ENCODE measurements around the gene CAST. TPM values are rescaled to one million over a fixed set of nuclear protein-coding genes. Genes with fewer than 3 reads are reported as not detected.
A peak's percentile ranks its signal among the peaks of the same experiment; 100 is the strongest.

Gene CAST
- total RNA-seq, 2 donors from 2014 or later: 251 to 256 TPM

- H3K27ac ChIP-seq: no peak overlapping the region
- H3K9me3 ChIP-seq: no peaks in the 10 kb centered on the region
- H3K4me3 ChIP-seq: no peak overlapping the region
- H3K4me1 ChIP-seq (replicated peaks): no peaks in the 10 kb centered on the region
- H3K36me3 ChIP-seq: no peaks in the 10 kb centered on the region
- DNase-seq (ENCODE audit: low spot score): no peak
- TF ChIP-seq POLR2AphosphoS5 (IDR thresholded peaks at IDR 0.05): no peak
- no peak for TF ChIP-seq CTCF (IDR thresholded peaks at IDR 0.05)
- TF ChIP-seq POLR2A (IDR thresholded peaks at IDR 0.05): no peak
- no peaks in the 10 kb centered on the region for H3K27me3 ChIP-seq (replicated peaks; ENCODE audit: insufficient read depth)
- intact Hi-C loops (cut with DNase I): loop anchor here (5.0 to 10.0 kb wide), 3 partner anchors 37 to 545 kb away; no protein-coding TSS in a partner anchor
- WGBS: 95% methylated on average over 2 of the region's 2 CpGs
These were observed 42.2 kb upstream of the CAST start for GRCh38 chr5:96619946-96620345.

GRCh38 chr5:96624596-96624995 is 37.6 kb upstream of the CAST start:
- H3K27ac ChIP-seq: no peak overlapping the region
- peaks cover 2% of the 10 kb centered on the region for H3K4me1 ChIP-seq (replicated peaks)
- H3K9me3 ChIP-seq: no peaks in the 10 kb centered on the region
- no peak overlapping the region for H3K4me3 ChIP-seq
- no peaks in the 10 kb centered on the region for H3K36me3 ChIP-seq
- WGBS: 46% methylated on average over 3 of the region's 3 CpGs
- no peaks in the 10 kb centered on the region for H3K27me3 ChIP-seq (replicated peaks; ENCODE audit: insufficient read depth)
- no peak for DNase-seq (ENCODE audit: low spot score)
- intact Hi-C loops (cut with DNase I): loop anchor here (5.0 kb wide), 1 partner anchor 33 kb away; no protein-coding TSS in a partner anchor
- TF ChIP-seq CTCF (IDR thresholded peaks at IDR 0.05) (no peak), POLR2AphosphoS5 (IDR thresholded peaks at IDR 0.05) (no peak), POLR2A (IDR thresholded peaks at IDR 0.05) (no peak)

GRCh38 chr5:96625365-96625764 is 36.8 kb upstream of the CAST start:
- WGBS: 85% methylated on average over 2 of the region's 2 CpGs
- Histone ChIP-seq H3K36me3 (no peaks in the 10 kb centered on the region), H3K9me3 (no peaks in the 10 kb centered on the region), H3K27ac (no peak overlapping the region), H3K4me1 (replicated peaks) (peaks cover 2% of the 10 kb centered on the region), H3K4me3 (no peak overlapping the region), H3K27me3 (replicated peaks; ENCODE audit: insufficient read depth) (no peaks in the 10 kb centered on the region)
- no peak for TF ChIP-seq POLR2AphosphoS5 (IDR thresholded peaks at IDR 0.05)
- TF ChIP-seq POLR2A (IDR thresholded peaks at IDR 0.05): no peak
- no peak for TF ChIP-seq CTCF (IDR thresholded peaks at IDR 0.05)
- intact Hi-C loops (cut with DNase I): no loop called here
- DNase-seq (ENCODE audit: low spot score): no peak

GRCh38 chr5:96626956-96627355 is 35.2 kb upstream of the CAST start:
- Histone ChIP-seq H3K4me3 (no peak overlapping the region), H3K9me3 (no peaks in the 10 kb centered on the region), H3K27ac (peak overlapping the region; percentile 44 to 53), H3K27me3 (replicated peaks; ENCODE audit: insufficient read depth) (no peaks in the 10 kb centered on the region), H3K36me3 (no peaks in the 10 kb centered on the region), H3K4me1 (replicated peaks) (peaks cover 2% of the 10 kb centered on the region)
- intact Hi-C loops (cut with DNase I): no loop called here
- TF ChIP-seq POLR2AphosphoS5 (IDR thresholded peaks at IDR 0.05): no peak
- no peak for TF ChIP-seq POLR2A (IDR thresholded peaks at IDR 0.05)
- TF ChIP-seq CTCF (IDR thresholded peaks at IDR 0.05): no peak
- no peak for DNase-seq (ENCODE audit: low spot score)
- WGBS: 87% methylated on average over 2 of the region's 2 CpGs

GRCh38 chr5:96627792-96628398 is 34.3 kb upstream of the CAST start:
- intact Hi-C loops (cut with DNase I): no loop called here
- no peak overlapping the region for H3K4me3 ChIP-seq
- H3K36me3 ChIP-seq: no peaks in the 10 kb centered on the region
- peak overlapping the region; percentile 44 to 53 for H3K27ac ChIP-seq
- H3K9me3 ChIP-seq: no peaks in the 10 kb centered on the region
- H3K27me3 ChIP-seq (replicated peaks; ENCODE audit: insufficient read depth): no peaks in the 10 kb centered on the region
- H3K4me1 ChIP-seq (replicated peaks): peaks cover 2% of the 10 kb centered on the region
- peak; percentile 33 for DNase-seq (ENCODE audit: low spot score)
- WGBS: 37% methylated on average over 2 of the region's 2 CpGs
- TF ChIP-seq POLR2AphosphoS5 (IDR thresholded peaks at IDR 0.05) (peak; percentile 83), POLR2A (IDR thresholded peaks at IDR 0.05) (no peak), CTCF (IDR thresholded peaks at IDR 0.05) (no peak)
